PC-9 (cell line): ENCODE measurements around the gene PKNOX1. TPM values are rescaled to one million over a fixed set of nuclear protein-coding genes. Genes with fewer than 3 reads are reported as not detected.
"Not testable (repeated sequence)": the region's sequence is repeated elsewhere in the genome, so short reads cannot be mapped to it uniquely, and the experiment has no call there.

ENCODE experiments used
- BruUV-seq: library from RNA; stranded (reverse); fragments of 400-500 nt; replicated peaks from 2 replicates; lab custom pipeline; 2021; lab: Mats Ljungman, UMichigan
- CTCF ChIA-PET: fragments of 300-600 bp; sonication (Branson Sonifier 250); formaldehyde crosslinking; loops from one replicate; lab custom pipeline; 2022; ENCODE audit warnings: antibody characterized with exemption; lab: Charles Lee
- POLR2A ChIA-PET: fragments of 300-600 bp; sonication (Branson Sonifier 250); formaldehyde crosslinking; loops from one replicate; lab custom pipeline; 2022; ENCODE audit warnings: antibody characterized with exemption; ENCODE audit not compliant: unreplicated experiment; lab: Charles Lee
- DNase-seq, 2 experiments: peaks; one replicate each; pipeline versions ENCODE4 v3.0.0 to v3.0.0-alpha.2; 2015 to 2022; ENCODE audit warnings: mixed read lengths in 1 of 2
- H2AFZ ChIP-seq: fragments of 200-600 bp; sonication (generic); 2 replicates; pipeline ENCODE4 v1.8.1; 2017; ENCODE audit warnings: antibody characterized with exemption
- H3F3A ChIP-seq: fragments of 200-600 bp; sonication (generic); 2 replicates; pipeline ENCODE4 v1.8.1; 2017; ENCODE audit warnings: antibody characterized with exemption, mild to moderate bottlenecking, low read depth; ENCODE audit not compliant: insufficient read depth
- H3K27ac ChIP-seq: fragments of 200-600 bp; sonication (generic); 2 replicates; pipeline ENCODE4 v1.6.1; 2016; ENCODE audit warnings: mixed run types
- H3K27me3 ChIP-seq: fragments of 200-600 bp; sonication (generic); 2 replicates; pipeline ENCODE4 v1.6.1; 2016; ENCODE audit warnings: low read depth, mixed run types; ENCODE audit not compliant: insufficient read depth
- H3K36me3 ChIP-seq: fragments of 200-600 bp; sonication (generic); 2 replicates; pipeline ENCODE4 v1.6.1; 2016; ENCODE audit warnings: low read depth, mixed run types
- H3K4me1 ChIP-seq: fragments of 200-600 bp; sonication (generic); replicated peaks from 2 replicates; pipeline ENCODE4 v1.6.1; 2016; ENCODE audit warnings: mixed run types; ENCODE audit not compliant: insufficient read depth
- H3K4me2 ChIP-seq: fragments of 200-600 bp; sonication (generic); 2 replicates; pipeline ENCODE4 v1.6.1; 2017; ENCODE audit warnings: mixed run types
- H3K4me3 ChIP-seq: fragments of 200-600 bp; sonication (generic); 2 replicates; pipeline ENCODE4 v1.6.1; 2016; ENCODE audit warnings: mixed run types
- H3K79me2 ChIP-seq: fragments of 200-600 bp; sonication (generic); 2 replicates; pipeline ENCODE4 v1.6.1; 2017; ENCODE audit warnings: low read depth, mixed run types
- H3K9me2 ChIP-seq: fragments of 200-600 bp; sonication (generic); 2 replicates; pipeline ENCODE4 v1.8.1; 2017; ENCODE audit warnings: mild to moderate bottlenecking; ENCODE audit not compliant: insufficient read depth
- H3K9me3 ChIP-seq: fragments of 200-600 bp; sonication (generic); 2 replicates; pipeline ENCODE4 v1.8.1; 2016; ENCODE audit warnings: low read depth; ENCODE audit not compliant: insufficient read depth
- H4K20me1 ChIP-seq: fragments of 200-600 bp; sonication (generic); 2 replicates; pipeline ENCODE4 v1.8.1; 2017; ENCODE audit not compliant: insufficient read depth
- EZH2 ChIP-seq: fragments of 200-600 bp; sonication (generic); IDR thresholded peaks from 2 replicates; pipeline ENCODE4 v1.8.0; 2017; ENCODE audit warnings: antibody characterized with exemption, low read depth
- intact Hi-C: fragments of 100-400 bp; cut with micrococcal nuclease; formaldehyde crosslinking; loops from one replicate; pipeline ENCODE4 v1.10.0; 2022; ENCODE audit not compliant: unreplicated experiment
- total RNA-seq: library from RNA; stranded (reverse); gene quantifications from 2 replicates; pipeline ENCODE4 v1.2.3, GENCODE V29; 2021
- TF ChIP-seq, protein P1 (sequence below): fragments of 200-600 bp; sonication (generic); conservative IDR thresholded peaks from 2 replicates; pipeline ENCODE4 v1.6.1; 2017; ENCODE audit warnings: mixed run types, antibody characterized with exemption, mild to moderate bottlenecking, moderate library complexity

PKNOX1 gene
- total RNA-seq, 1 experiment from 2014 or later = 17.1 TPM

- H3K4me1 ChIP-seq = no peaks in the 10 kb centered on the region
- H3K79me2 ChIP-seq = no peaks in the 10 kb centered on the region
- H3K27ac ChIP-seq = no peak overlapping the region
- no peak overlapping the region for H3K4me3 ChIP-seq
- ChIA-PET CTCF (no interaction called here), POLR2A (no interaction called here)
- intact Hi-C loops = no loop called here
- H2AFZ ChIP-seq = no peak overlapping the region
- peaks cover 13% of the 10 kb centered on the region; the same call in 1 of the 2 replicates for H3K9me3 ChIP-seq
- no peaks in the 10 kb centered on the region for H3K27me3 ChIP-seq
- no peak for TF ChIP-seq EZH2
- TF ChIP-seq, protein P1, sequence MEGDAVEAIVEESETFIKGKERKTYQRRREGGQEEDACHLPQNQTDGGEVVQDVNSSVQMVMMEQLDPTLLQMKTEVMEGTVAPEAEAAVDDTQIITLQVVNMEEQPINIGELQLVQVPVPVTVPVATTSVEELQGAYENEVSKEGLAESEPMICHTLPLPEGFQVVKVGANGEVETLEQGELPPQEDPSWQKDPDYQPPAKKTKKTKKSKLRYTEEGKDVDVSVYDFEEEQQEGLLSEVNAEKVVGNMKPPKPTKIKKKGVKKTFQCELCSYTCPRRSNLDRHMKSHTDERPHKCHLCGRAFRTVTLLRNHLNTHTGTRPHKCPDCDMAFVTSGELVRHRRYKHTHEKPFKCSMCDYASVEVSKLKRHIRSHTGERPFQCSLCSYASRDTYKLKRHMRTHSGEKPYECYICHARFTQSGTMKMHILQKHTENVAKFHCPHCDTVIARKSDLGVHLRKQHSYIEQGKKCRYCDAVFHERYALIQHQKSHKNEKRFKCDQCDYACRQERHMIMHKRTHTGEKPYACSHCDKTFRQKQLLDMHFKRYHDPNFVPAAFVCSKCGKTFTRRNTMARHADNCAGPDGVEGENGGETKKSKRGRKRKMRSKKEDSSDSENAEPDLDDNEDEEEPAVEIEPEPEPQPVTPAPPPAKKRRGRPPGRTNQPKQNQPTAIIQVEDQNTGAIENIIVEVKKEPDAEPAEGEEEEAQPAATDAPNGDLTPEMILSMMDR = no peak
- no peak overlapping the region for H3K4me2 ChIP-seq
- no peaks in the 10 kb centered on the region for H3F3A ChIP-seq
- no peaks in the 10 kb centered on the region for H4K20me1 ChIP-seq
- peak in 1 of 2 experiments; percentile 21 for DNase-seq
- H3K9me2 ChIP-seq = no peaks in the 10 kb centered on the region
- no TSS peak for BruUV-seq
- H3K36me3 ChIP-seq = no peaks in the 10 kb centered on the region
These were observed 22.7 kb downstream of the PKNOX1 start for GRCh38 chr21:42997053-42997452.

- H3K4me3 ChIP-seq, H2AFZ ChIP-seq, BruUV-seq, H3K4me2 ChIP-seq, H3K36me3 ChIP-seq, H3K27me3 ChIP-seq, H3K79me2 ChIP-seq, POLR2A ChIA-PET, H4K20me1 ChIP-seq, H3K27ac ChIP-seq, intact Hi-C loops, DNase-seq, H3F3A ChIP-seq, H3K9me2 ChIP-seq, H3K4me1 ChIP-seq: not testable (repeated sequence)
- CTCF ChIA-PET = interaction anchor here (0.6 kb wide), 1 partner anchor 11 kb away, joined by 3 read pairs; no protein-coding TSS in a partner anchor
- H3K9me3 ChIP-seq = peaks cover 13% of the 10 kb centered on the region; the same call in 1 of the 2 replicates
These were observed 23.6 kb downstream of the PKNOX1 start for GRCh38 chr21:42997983-42998382.

DNA sequence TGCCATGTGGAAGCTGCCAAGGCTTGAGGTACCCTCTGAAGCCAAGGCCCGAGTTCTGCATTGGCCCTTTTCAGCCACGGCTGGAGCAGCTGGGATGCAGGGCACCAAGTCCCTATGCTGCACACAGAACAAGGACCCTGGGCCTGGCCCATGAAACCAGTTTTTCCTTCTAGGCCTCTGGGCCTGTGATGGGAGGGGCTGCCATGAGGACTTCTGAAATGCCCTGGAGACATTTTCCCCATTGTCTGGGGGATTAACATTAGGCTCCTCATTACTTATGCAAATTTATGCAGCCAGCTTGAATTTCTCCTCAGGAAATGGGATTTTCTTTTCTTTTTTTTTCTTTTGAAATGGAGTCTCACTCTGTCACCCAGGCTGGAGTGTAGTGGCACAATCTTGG, 24.8 kb downstream of the PKNOX1 start:
- peaks cover 13% of the 10 kb centered on the region; the same call in 1 of the 2 replicates for H3K9me3 ChIP-seq
- intact Hi-C loops, H3K79me2 ChIP-seq, H3K36me3 ChIP-seq, DNase-seq, H3K4me1 ChIP-seq, H3K27ac ChIP-seq, CTCF ChIA-PET, H3F3A ChIP-seq, BruUV-seq, H3K27me3 ChIP-seq, H3K4me2 ChIP-seq, H2AFZ ChIP-seq, H3K9me2 ChIP-seq, H4K20me1 ChIP-seq, H3K4me3 ChIP-seq: not testable (repeated sequence)
- POLR2A ChIA-PET = interaction anchor here (0.6 kb wide), 1 partner anchor 116 kb away, joined by 21 read pairs; no protein-coding TSS in a partner anchor

GRCh38 chr21:43000041-43000440, 25.7 kb downstream of the PKNOX1 start:
- not testable (repeated sequence) for BruUV-seq

More at GRCh38 chr21:43000041-43000440, 25.7 kb downstream of the PKNOX1 start:
- H3K27me3 ChIP-seq, H3K4me2 ChIP-seq, H3K4me1 ChIP-seq, POLR2A ChIA-PET, CTCF ChIA-PET, intact Hi-C loops, DNase-seq, H3K36me3 ChIP-seq, H4K20me1 ChIP-seq, H3K4me3 ChIP-seq, H3F3A ChIP-seq, H3K27ac ChIP-seq, H3K79me2 ChIP-seq, H2AFZ ChIP-seq, H3K9me2 ChIP-seq: not testable (repeated sequence)
- peaks cover 13% of the 10 kb centered on the region; the same call in 1 of the 2 replicates for H3K9me3 ChIP-seq
